Upper lobe of right lung (tissue), 1 donor: ENCODE data around the gene TRABD2A. TPM values are rescaled to one million over a fixed set of nuclear protein-coding genes. Genes with fewer than 3 reads are reported as not detected.

ENCODE experiments used
- ATAC-seq: fragments of 200-7000 bp; cut with Tn5 transposase; one replicate; pipeline ENCODE4 v1.9.1; 2020; ENCODE audit warnings: mild to moderate bottlenecking, moderate library complexity
- DNase-seq: peaks from one replicate; pipeline ENCODE4 v3.0.0-alpha.2; 2020
- H3K27ac ChIP-seq: fragments of 200-600 bp; one replicate; pipeline ENCODE4 v1.8.0; 2022
- H3K27me3 ChIP-seq: fragments of 200-600 bp; one replicate; pipeline ENCODE4 v1.8.0; 2022; ENCODE audit warnings: mild to moderate bottlenecking
- H3K36me3 ChIP-seq: fragments of 200-600 bp; one replicate; pipeline ENCODE4 v1.8.0; 2022
- H3K4me1 ChIP-seq: fragments of 200-600 bp; one replicate; pipeline ENCODE4 v1.8.0; 2022
- H3K4me3 ChIP-seq: fragments of 200-600 bp; one replicate; pipeline ENCODE4 v1.8.0; 2022; ENCODE audit warnings: mild to moderate bottlenecking
- H3K9me3 ChIP-seq: fragments of 200-600 bp; one replicate; pipeline ENCODE4 v1.8.0; 2022
- CTCF ChIP-seq: fragments of 200-600 bp; IDR thresholded peaks from one replicate; pipeline ENCODE4 v1.8.0; 2022; ENCODE audit warnings: antibody characterized with exemption
- intact Hi-C: fragments of 100-400 bp; cut with DNase I; formaldehyde crosslinking; loops from one replicate; pipeline ENCODE4 v1.11.0; 2022
- total RNA-seq: library from RNA; stranded (reverse); fragmentation: NEBNext Ultra II Directional; extraction: Animal tissue kit (Norgen Biotek cat#: 25700); gene quantifications from one replicate; pipeline ENCODE4 v1.2.1, GENCODE V29; 2021
- donor health status: DM: no; HTN: yes; CAD: no; lungs with severe emphysema.

The TRABD2A gene
- total RNA-seq, 1 donor from 2014 or later, result 6.5 TPM

GRCh38 chr2:84833481-84834150 is 47.3 kb downstream of the TRABD2A start:
- intact Hi-C loops, result no loop called here
- Histone ChIP-seq H3K36me3 (no peaks in the 10 kb centered on the region), H3K27me3 (no peaks in the 10 kb centered on the region), H3K4me3 (no peak overlapping the region), H3K4me1 (peaks cover 4% of the 10 kb centered on the region), H3K9me3 (no peaks in the 10 kb centered on the region), H3K27ac (no peak overlapping the region)
- DNase-seq (no peak), ATAC-seq (no peak)
- TF ChIP-seq CTCF, result no peak

DNA sequence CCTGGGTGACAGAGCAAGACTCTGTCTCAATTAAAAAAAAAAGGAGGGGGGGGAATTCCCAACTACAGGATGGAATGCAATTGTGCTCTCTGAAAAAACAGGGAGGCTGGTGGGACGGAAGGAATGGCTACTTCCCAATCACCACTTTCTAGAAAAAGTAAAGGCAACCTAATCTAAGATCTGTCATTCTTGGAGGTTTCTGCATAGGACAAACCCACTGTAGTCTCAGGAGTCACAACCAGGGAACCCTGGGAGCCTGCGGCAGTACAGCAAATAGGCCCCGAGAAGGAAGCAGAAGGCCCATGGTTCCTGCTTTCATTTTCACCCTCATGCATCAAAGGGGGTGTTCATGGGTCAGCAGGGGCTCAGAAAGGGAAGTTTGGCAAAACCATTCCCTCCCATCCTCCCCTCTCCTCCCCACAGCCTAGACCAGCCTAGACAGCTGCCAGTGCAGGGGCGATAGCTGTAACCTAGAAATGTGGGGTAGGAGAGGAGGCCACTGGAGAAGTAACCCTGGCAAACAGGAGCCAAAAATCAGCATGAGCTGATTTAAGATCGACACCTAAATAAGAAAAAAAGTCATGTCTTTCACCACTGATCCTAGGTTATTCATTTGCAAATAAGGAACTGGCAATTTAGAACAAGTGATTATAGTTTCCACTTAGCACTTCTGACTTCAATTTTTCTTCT is 48.0 kb downstream of the TRABD2A start:
- H3K36me3 ChIP-seq, result no peaks in the 10 kb centered on the region
- ATAC-seq (peak; percentile 84), DNase-seq (no peak)
- intact Hi-C loops, result no loop called here
- H3K27me3 ChIP-seq, result no peaks in the 10 kb centered on the region
- no peaks in the 10 kb centered on the region for H3K9me3 ChIP-seq
- no peak overlapping the region for H3K4me3 ChIP-seq
- no peak overlapping the region for H3K27ac ChIP-seq
- H3K4me1 ChIP-seq, result peaks cover 4% of the 10 kb centered on the region
- no peak for TF ChIP-seq CTCF

GRCh38 chr2:84830758-84831500 is 50.0 kb downstream of the TRABD2A start:
- Histone ChIP-seq H3K36me3 (no peaks in the 10 kb centered on the region), H3K27me3 (no peaks in the 10 kb centered on the region), H3K4me1 (peaks cover 4% of the 10 kb centered on the region), H3K4me3 (no peak overlapping the region), H3K27ac (no peak overlapping the region), H3K9me3 (no peaks in the 10 kb centered on the region)
- no peak for DNase-seq
- intact Hi-C loops, result no loop called here
- no peak for ATAC-seq
- no peak for TF ChIP-seq CTCF

- no peak for TF ChIP-seq CTCF
- H3K9me3 ChIP-seq, result no peaks in the 10 kb centered on the region
- ATAC-seq, result peak; percentile 86
- no peaks in the 10 kb centered on the region for H3K27me3 ChIP-seq
- intact Hi-C loops, result no loop called here
- DNase-seq, result peak; percentile 74
- no peak overlapping the region for H3K27ac ChIP-seq
- H3K4me1 ChIP-seq, result peaks cover 4% of the 10 kb centered on the region
- no peak overlapping the region for H3K4me3 ChIP-seq
- H3K36me3 ChIP-seq, result no peaks in the 10 kb centered on the region
These were observed 50.8 kb downstream of the TRABD2A start for GRCh38 chr2:84830095-84830494.

DNA sequence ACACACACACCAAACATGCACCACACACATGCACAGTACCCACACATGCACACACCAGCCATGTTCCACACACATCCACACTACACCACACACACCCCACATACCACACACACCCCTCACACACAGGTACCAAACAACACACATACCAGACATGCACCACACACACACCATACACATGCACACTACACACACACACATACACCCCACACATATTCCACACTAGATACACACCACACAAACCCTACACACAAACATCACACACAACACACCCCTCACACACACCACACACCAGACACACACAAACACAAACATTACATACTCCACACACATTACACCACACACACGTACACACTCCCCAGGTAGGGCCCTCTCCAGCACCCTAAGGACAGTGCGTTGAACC is 51.2 kb downstream of the TRABD2A start:
- intact Hi-C loops, result no loop called here
- no peaks in the 10 kb centered on the region for H3K36me3 ChIP-seq
- ATAC-seq (no peak), DNase-seq (no peak)
- no peak for TF ChIP-seq CTCF
- H3K27me3 ChIP-seq, result no peaks in the 10 kb centered on the region
- H3K4me3 ChIP-seq, result no peak overlapping the region
- peaks cover 4% of the 10 kb centered on the region for H3K4me1 ChIP-seq
- H3K9me3 ChIP-seq, result no peaks in the 10 kb centered on the region
- H3K27ac ChIP-seq, result no peak overlapping the region
